Measurements from ENCODE around the gene SPOCK1. TPM values are rescaled to one million over a fixed set of nuclear protein-coding genes. Genes with fewer than 3 reads are reported as not detected.

The SPOCK1 gene
- total and polyA plus RNA-seq, 2 of the 4 experiments (the other 2 are of a cell fraction), result 5.0 to 20.3 TPM

GRCh38 chr5:137146402-137146890 lies 352.7 kb downstream of the SPOCK1 start:
- peak overlapping the region; percentile 80 for H2BK120ac ChIP-seq (ENCODE audit: low read depth, low read length)
- no peak overlapping the region; the same call in 1 of the 2 replicates for H3K56ac ChIP-seq (ENCODE audit: extremely low read depth, insufficient read depth, low read length)
- in situ Hi-C loops (cut with MboI; ENCODE audit: low sequenced_read_pairs) (no loop called here), intact Hi-C loops (cut with micrococcal nuclease) (no loop called here), dilution Hi-C loops (cut with HindIII; ENCODE audit: low sequenced_read_pairs, unreplicated experiment) (no loop called here)
- H3K9me1 ChIP-seq (ENCODE audit: insufficient read depth, low read length), result peaks cover 15% of the 10 kb centered on the region; the same call in 1 of the 2 replicates
- TF ChIP-seq BHLHE40 (IDR thresholded peaks at IDR 0.05; ENCODE audit: low read depth, low read length) (peak; percentile 100), NFE2L2 (IDR thresholded peaks at IDR 0.05; ENCODE audit: low read depth, low read length) (peak; percentile 56; the same call in 1 of the 2 replicates), FOS (IDR thresholded peaks at IDR 0.05; ENCODE audit: low read depth, low read length) (peak; percentile 96), CEBPB (IDR thresholded peaks at IDR 0.05; ENCODE audit: low read depth, low read length) (peak; percentile 73; the same call in 1 of the 2 replicates), MXI1 (IDR thresholded peaks at IDR 0.05; ENCODE audit: borderline replicate concordance, low read depth, low read length) (no peak), USF2 (IDR thresholded peaks at IDR 0.05; ENCODE audit: low read depth, low read length) (peak; percentile 78; the same call in 1 of the 2 replicates), POLR2A (IDR thresholded peaks at IDR 0.05; ENCODE audit: low read depth, low read length) (peak; percentile 58), RAD21 (IDR thresholded peaks at IDR 0.05; ENCODE audit: low read length) (no peak; the same call in 1 of the 2 replicates)
- no CpG with 5 or more reads among the region's 8 CpGs for WGBS, 2 experiments (ENCODE audit: extremely low coverage in 2 of 2, insufficient read length in 1 of 2)
- DNase-seq (peak; percentile 96), ATAC-seq (ENCODE audit: low read depth) (peak; percentile 60)
- H2BK15ac ChIP-seq (ENCODE audit: low read depth, low read length), result no peak overlapping the region
- H3K14ac ChIP-seq (replicated peaks; ENCODE audit: low read depth, low read length), result no peak overlapping the region; the same call in 1 of the 2 replicates
- POLR2A ChIA-PET (ENCODE audit: unreplicated experiment), result no interaction called here
- peak overlapping the region; percentile 10; the same call in 1 of the 2 replicates for H3K27ac ChIP-seq (ENCODE audit: insufficient read depth, low read length)
- H4K91ac ChIP-seq (ENCODE audit: insufficient read depth, low read depth, low read length), result peak overlapping the region; percentile 26; the same call in 1 of the 2 replicates
- peak overlapping the region; percentile 47 for H2AK9ac ChIP-seq (replicated peaks; ENCODE audit: low read depth, low read length, poor library complexity)
- H3K4me2 ChIP-seq (ENCODE audit: low read depth, low read length), result peak overlapping the region; percentile 7
- H3K18ac ChIP-seq (ENCODE audit: low read depth, low read length), result peak overlapping the region; percentile 20; the same call in 1 of the 2 replicates
- H3K27me3 ChIP-seq (ENCODE audit: control insufficient read depth, insufficient read depth, low read length), result no peaks in the 10 kb centered on the region
- H4K20me1 ChIP-seq (ENCODE audit: insufficient read depth, low read length), result no peaks in the 10 kb centered on the region
- H2BK5ac ChIP-seq (ENCODE audit: low read depth, low read length, poor library complexity, severe bottlenecking), result peak overlapping the region; percentile 8
- no peak overlapping the region for H4K5ac ChIP-seq (ENCODE audit: low read depth, low read length)
- no peak overlapping the region for H3K9ac ChIP-seq (ENCODE audit: low read depth, low read length)
- no peaks in the 10 kb centered on the region for H3K9me3 ChIP-seq (ENCODE audit: control insufficient read depth, insufficient read depth, low read length)
- peak overlapping the region in 1 of 2 experiments; percentile 64; a peak in 2 of 4 replicates for H4K8ac ChIP-seq (ENCODE audit: low read depth in 2 of 2, low read length in 2 of 2)
- CTCF ChIA-PET, result no interaction called here
- no TSS peak for BruUV-seq (replicated peaks)
- H3K36me3 ChIP-seq (ENCODE audit: control insufficient read depth, insufficient read depth, low read length), result no peaks in the 10 kb centered on the region
- H3K23ac ChIP-seq (ENCODE audit: low read depth, low read length), result peak overlapping the region; percentile 15
- peak overlapping the region; percentile 7 for H2BK20ac ChIP-seq (ENCODE audit: low read depth, low read length)
- peaks cover 24% of the 10 kb centered on the region for H3K4me1 ChIP-seq (ENCODE audit: control insufficient read depth, insufficient read depth, low read length)
- H3K79me1 ChIP-seq (ENCODE audit: low read depth in 1 of 2, low read length in 2 of 2), result no peaks in the 10 kb centered on the region
- no peak overlapping the region for H3K4me3 ChIP-seq (ENCODE audit: insufficient read depth, low read depth, low read length)
- H3K4ac ChIP-seq (ENCODE audit: low read depth, low read length), result peak overlapping the region; percentile 71
- H2AFZ ChIP-seq (replicated peaks; ENCODE audit: low read length, poor library complexity), result peak overlapping the region; percentile 64
- H2AK5ac ChIP-seq (ENCODE audit: low read depth, low read length), result no peak overlapping the region

Measured in IMR-90 (cell line).